HepG2 (cell line): ENCODE data around the gene SUPV3L1. TPM values are rescaled to one million over a fixed set of nuclear protein-coding genes. Genes with fewer than 3 reads are reported as not detected.

Experiments used
- ATAC-seq: fragments of 200-7000 bp; cut with Tn5 transposase; 3 replicates; pipeline ENCODE4 v1.9.1; 2020; ENCODE audit warnings: mild to moderate bottlenecking, moderate library complexity
- BruUV-seq: library from RNA; stranded (reverse); fragments of 400-500 nt; replicated peaks from 2 replicates; lab custom pipeline; 2021; lab: Mats Ljungman, UMichigan
- CTCF ChIA-PET: fragments of 300-600 bp; formaldehyde crosslinking; extraction: SDS; loops from one replicate; lab custom pipeline; 2021; ENCODE audit warnings: low total read pairs, inconsistent platforms, low intra/inter-chr PET ratio; lab: Yijun Ruan, JAX
- POLR2A ChIA-PET: fragments of 350-600 bp; sonication (Branson Sonifier 250); formaldehyde crosslinking; loops from one replicate; lab custom pipeline; 2020; ENCODE audit warnings: antibody characterized with exemption, inconsistent platforms; lab: Yijun Ruan, JAX
- DNase-seq: peaks from one replicate; pipeline ENCODE4 v3.0.0-alpha.2; 2015; ENCODE audit warnings: low spot score
- FAIRE-seq: peaks from 3 replicates; lab custom pipeline; 2011; peaks lifted over from hg19 to GRCh38; lab: Jason Lieb, UNC
- H2AFZ ChIP-seq: one replicate; pipeline ENCODE4 v1.6.1; 2011; ENCODE audit warnings: low read length, inconsistent platforms
- H3K27ac ChIP-seq: fragments of 300-600 bp; 3 replicates; pipeline ENCODE4 v1.8.0; 2011; ENCODE audit warnings: mixed run types, mild to moderate bottlenecking, mixed read lengths, low read length, inconsistent platforms; ENCODE audit not compliant: insufficient read depth; ENCODE audit errors: extremely low read length
- H3K27me3 ChIP-seq, 2 experiments: fragments of 200-600 bp in 1 of 2; 2 replicates in 1 of 2; 3 replicates in 1 of 2; pipeline versions ENCODE4 v1.6.0 to v1.8.0; 2011; ENCODE audit warnings: low read length in 2 of 2, mild to moderate bottlenecking in 2 of 2, moderate library complexity in 2 of 2, inconsistent platforms in 1 of 2; ENCODE audit not compliant: insufficient read depth in 2 of 2, control insufficient read depth in 1 of 2
- H3K36me3 ChIP-seq, 2 experiments: fragments of 200-600 bp in 1 of 2; replicated peaks in 1 of 2; 2 replicates in 1 of 2; 3 replicates in 1 of 2; pipeline versions ENCODE4 v1.5.1 to v1.8.0; 2011; ENCODE audit warnings: low read length in 2 of 2, inconsistent platforms in 1 of 2; ENCODE audit not compliant: insufficient read depth in 2 of 2, control insufficient read depth in 1 of 2
- H3K4me1 ChIP-seq: 2 replicates; pipeline ENCODE4 v1.5.1; 2012; ENCODE audit warnings: low read length, inconsistent platforms; ENCODE audit not compliant: insufficient read depth
- H3K4me2 ChIP-seq: 2 replicates; pipeline ENCODE4 v1.6.0; 2011; ENCODE audit warnings: low read depth, low read length, inconsistent platforms
- H3K4me3 ChIP-seq, 3 experiments: fragments of 200-600 bp in 1 of 3; sonication (generic), shearing (Covaris generic) in 1 of 3; replicated peaks in 1 of 3; 2 replicates each; pipeline ENCODE4 v1.5.1; 2011 to 2016; ENCODE audit warnings: low read length in 3 of 3, inconsistent platforms in 2 of 3, low read depth in 2 of 3, mild to moderate bottlenecking in 2 of 3, control low read depth in 1 of 3, mixed read lengths in 1 of 3; ENCODE audit not compliant: insufficient read depth in 1 of 3
- H3K79me2 ChIP-seq: one replicate; pipeline ENCODE4 v1.6.1; 2011; ENCODE audit warnings: low read length, inconsistent platforms; ENCODE audit not compliant: insufficient read depth
- H3K9ac ChIP-seq: 2 replicates; pipeline ENCODE4 v1.6.0; 2011; ENCODE audit warnings: mild to moderate bottlenecking, low read depth, low read length, inconsistent platforms; ENCODE audit not compliant: insufficient read depth
- H3K9me3 ChIP-seq: 2 replicates; pipeline ENCODE4 v1.5.1; 2012; ENCODE audit warnings: mild to moderate bottlenecking, low read length
- H4K20me1 ChIP-seq: 2 replicates; pipeline ENCODE4 v1.6.0; 2011; ENCODE audit warnings: inconsistent platforms, mild to moderate bottlenecking, low read length, moderate library complexity; ENCODE audit not compliant: insufficient read depth
- ATF4 ChIP-seq, 2 experiments: fragments of 450-650 bp in 1 of 2; sonication (generic) in 1 of 2; formaldehyde crosslinking; IDR thresholded peaks; 2 replicates each; pipeline versions ENCODE4 v1.5.0 to v1.8.0; 2020 to 2022; ENCODE audit warnings: mild to moderate bottlenecking in 1 of 2, missing genetic modification reagents in 1 of 2
- CCAR2 ChIP-seq: fragments of 200-400 bp; formaldehyde crosslinking; optimal IDR thresholded peaks from 2 replicates; pipeline ENCODE3; 2018; ENCODE audit warnings: low read depth, mild to moderate bottlenecking, low read length, moderate library complexity
- CENPBD1 ChIP-seq: sonication (generic); formaldehyde crosslinking; IDR thresholded peaks from 2 replicates; pipeline ENCODE4 v1.8.0; 2022; ENCODE audit warnings: missing genetic modification reagents, low read depth, mild to moderate bottlenecking, borderline replicate concordance
- CSRNP1 ChIP-seq: sonication (generic); formaldehyde crosslinking; IDR thresholded peaks from 2 replicates; pipeline ENCODE4 v1.8.1; 2023; ENCODE audit warnings: mild to moderate bottlenecking, missing genetic modification reagents
- EED ChIP-seq: sonication (generic); formaldehyde crosslinking; IDR thresholded peaks from 2 replicates; pipeline ENCODE4 v1.5.0; 2020; ENCODE audit warnings: mild to moderate bottlenecking, missing genetic modification reagents
- FOXO1 ChIP-seq: sonication (generic); formaldehyde crosslinking; IDR thresholded peaks from 2 replicates; pipeline ENCODE4 v1.4.0; 2020; ENCODE audit warnings: missing genetic modification reagents
- NONO ChIP-seq, 2 experiments: fragments of 450-650 bp in 1 of 2; sonication (generic) in 1 of 2; formaldehyde crosslinking in 1 of 2; IDR thresholded peaks in 1 of 2; conservative IDR thresholded peaks in 1 of 2; 2 replicates each; pipeline versions ENCODE4 v1.6.1 to v1.8.0; 2017 to 2022; ENCODE audit warnings: mild to moderate bottlenecking in 1 of 2, missing genetic modification reagents in 1 of 2, moderate library complexity in 1 of 2
- NR0B2 ChIP-seq: sonication (generic); formaldehyde crosslinking; IDR thresholded peaks from 2 replicates; pipeline ENCODE4 v1.4.0; 2020; ENCODE audit warnings: mild to moderate bottlenecking, missing genetic modification reagents
- NRL ChIP-seq: sonication (generic); formaldehyde crosslinking; IDR thresholded peaks from 2 replicates; pipeline ENCODE4 v1.5.0; 2020; ENCODE audit warnings: missing genetic modification reagents, mild to moderate bottlenecking, moderate library complexity, borderline replicate concordance
- RARG ChIP-seq: sonication (generic); formaldehyde crosslinking; IDR thresholded peaks from 2 replicates; pipeline ENCODE4 v1.4.0; 2020; ENCODE audit warnings: low read depth, mild to moderate bottlenecking, missing genetic modification reagents
- RFXANK ChIP-seq: IDR thresholded peaks from 2 replicates; pipeline ENCODE4 v1.6.1; 2016
- SAP130 ChIP-seq: IDR thresholded peaks from 2 replicates; pipeline ENCODE4 v1.6.1; 2016; ENCODE audit warnings: low read depth
- SKI ChIP-seq: fragments of 450-650 bp; IDR thresholded peaks from one replicate; pipeline ENCODE4 v1.6.1; 2018; ENCODE audit warnings: mild to moderate bottlenecking; ENCODE audit not compliant: partially characterized antibody
- ZFP36L1 ChIP-seq: sonication (generic); formaldehyde crosslinking; IDR thresholded peaks from 2 replicates; pipeline ENCODE4 v1.8.0; 2022; ENCODE audit warnings: mild to moderate bottlenecking, missing genetic modification reagents, moderate library complexity
- ZNF552 ChIP-seq: sonication (generic); formaldehyde crosslinking; IDR thresholded peaks from 2 replicates; pipeline ENCODE4 v1.9.0; 2022; ENCODE audit warnings: missing genetic modification reagents, mild to moderate bottlenecking, borderline replicate concordance
- ZNF709 ChIP-seq: sonication (generic); formaldehyde crosslinking; IDR thresholded peaks from 2 replicates; pipeline ENCODE4 v1.5.0; 2020; ENCODE audit warnings: mild to moderate bottlenecking, missing genetic modification reagents
- ZNF879 ChIP-seq: sonication (generic); formaldehyde crosslinking; IDR thresholded peaks from 2 replicates; pipeline ENCODE4 v1.8.1; 2023; ENCODE audit warnings: missing genetic modification reagents
- ZSCAN9 ChIP-seq: IDR thresholded peaks from 2 replicates; pipeline ENCODE4 v1.6.1; 2016; ENCODE audit warnings: borderline replicate concordance
- WGBS: methylation state at CpG from one replicate; pipeline ENCODE4 v1.1.6; 2017; ENCODE audit warnings: low lambda C conversion rate; 5-methylcytosine and 5-hydroxymethylcytosine counted together
- in situ Hi-C: cut with HindIII; loops from 2 replicates; pipeline ENCODE4 v1.10.0; 2017; ENCODE audit warnings: low pct_unique_long_range_greater_than_20kb; ENCODE audit not compliant: extremely low pct_ligation_motif_present
- intact Hi-C: fragments of 100-400 bp; cut with micrococcal nuclease; formaldehyde crosslinking; loops from one replicate; pipeline ENCODE4 v1.10.0; 2022; ENCODE audit not compliant: unreplicated experiment
- polyA plus RNA-seq, 8 experiments: library from polyadenylated mRNA; depleted of rRNA in 3 of 8; stranded (reverse) in 7 of 8; unstranded in 1 of 8; fragments of >200 nt; fragmentation: Illumina TruSeq in 4 of 8; extraction: Trizol in 4 of 8; gene quantifications; 2 replicates each; pipeline versions ENCODE4 v1.2.1 to v1.2.3, GENCODE V29; 2011 to 2016; ENCODE audit warnings: low read depth in 4 of 8, missing spikeins in 1 of 8, mixed read lengths in 1 of 8; ENCODE audit not compliant: insufficient read depth in 1 of 8
- total RNA-seq, 5 experiments: library from RNA; depleted of rRNA; stranded (reverse); fragments of >200 nt; fragmentation: Illumina TruSeq; extraction: Trizol; gene quantifications; 2 replicates each; pipeline ENCODE4 v1.2.3, GENCODE V29; 2016; ENCODE audit warnings: low read depth in 1 of 5

SUPV3L1 gene
- total and polyA plus RNA-seq, 2 of the 13 experiments (the other 11 are each of a cell fraction or from before 2014, with no cell fraction given), result 28.8 to 45.7 TPM

- Histone ChIP-seq H3K4me1 (no peaks in the 10 kb centered on the region), H3K4me3 (no peak overlapping the region), H3K27me3 (no peaks in the 10 kb centered on the region), H4K20me1 (no peaks in the 10 kb centered on the region), H3K9me3 (no peaks in the 10 kb centered on the region), H3K9ac (no peak overlapping the region), H2AFZ (no peak overlapping the region), H3K27ac (no peak overlapping the region), H3K36me3 (peaks cover 4 to 29% of the 10 kb centered on the region in 2 experiments), H3K4me2 (no peak overlapping the region), H3K79me2 (no peaks in the 10 kb centered on the region)
- DNase-seq (no peak), FAIRE-seq (no peak), ATAC-seq (no peak)
- in situ Hi-C loops, result no loop called here
- intact Hi-C loops, result no loop called here
- BruUV-seq, result no TSS peak
- 98% methylated on average over 4 of the region's 4 CpGs for WGBS
- TF ChIP-seq FOXO1, result no peak
- no peak for TF ChIP-seq NR0B2 (CRISPR knock-in tag)
- no peak for TF ChIP-seq RFXANK
- TF ChIP-seq CSRNP1 (CRISPR knock-in tag), result no peak
- no peak for TF ChIP-seq CCAR2
- no peak for TF ChIP-seq SAP130 (CRISPR knock-in tag)
- TF ChIP-seq ATF4 (CRISPR knock-in tag; IDR thresholded peaks at IDR 0.05), result no peak
- no peak for TF ChIP-seq NRL (CRISPR knock-in tag)
- TF ChIP-seq ZFP36L1 (CRISPR knock-in tag), result no peak
- TF ChIP-seq ZSCAN9 (CRISPR knock-in tag), result no peak
- no peak for TF ChIP-seq RARG (CRISPR knock-in tag)
- no peak for TF ChIP-seq ZNF879
- TF ChIP-seq SKI, result no peak
- TF ChIP-seq CENPBD1, result no peak
- no peak for TF ChIP-seq EED
- TF ChIP-seq ZNF552 (CRISPR knock-in tag), result no peak
- no peak for TF ChIP-seq NONO (IDR thresholded peaks at IDR 0.05)
- TF ChIP-seq NONO (CRISPR knock-in tag; conservative IDR thresholded peaks at IDR 0.05), result no peak
- TF ChIP-seq ZNF709 (CRISPR knock-in tag), result no peak
- ChIA-PET POLR2A (no interaction called here), CTCF (no interaction called here)
Observed at GRCh38 chr10:69168493-69168892, 11.5 kb upstream of the SUPV3L1 start.
